NCI-H1436 treated with DMSO at 0.1 percent for 48 hours (cell line): Measurements from ENCODE around the gene GJA9.
"Not testable (repeated sequence)": the region's sequence is repeated elsewhere in the genome, so short reads cannot be mapped to it uniquely, and the experiment has no call there.

Experiments used
- DNase-seq: peaks from one replicate; lab custom pipeline; 2025; lab: John Stamatoyannopoulos, UW

GJA9 gene

GRCh38 chr1:38881487-38881886 is at the start of gene GJA9:
TSS of gene GJA9 (minus strand) at chr1:38881587. CDS start at chr1:38876098, 5,489 bp downstream.
- no peak for DNase-seq

- DNase-seq, result no peak
These were observed 48.1 kb upstream of the GJA9 start for GRCh38 chr1:38929476-38929875.

GRCh38 chr1:38929054-38929453 is 47.7 kb upstream of the GJA9 start:
- no peak for DNase-seq

- no peak for DNase-seq
These were observed 44.7 kb upstream of the GJA9 start for GRCh38 chr1:38926091-38926490.

- DNase-seq, result no peak
These were observed 44.0 kb upstream of the GJA9 start for GRCh38 chr1:38925391-38925790.

- no peak for DNase-seq
These were observed 42.2 kb upstream of the GJA9 start for GRCh38 chr1:38923607-38924006.

- DNase-seq, result no peak
These were observed 37.7 kb upstream of the GJA9 start for GRCh38 chr1:38919130-38919529.

- no peak for DNase-seq
These were observed 37.2 kb upstream of the GJA9 start for GRCh38 chr1:38918568-38918967.

GRCh38 chr1:38917772-38918171 is 36.4 kb upstream of the GJA9 start:
- no peak for DNase-seq

- DNase-seq, result no peak
These were observed 36.0 kb upstream of the GJA9 start for GRCh38 chr1:38917337-38917736.

- no peak for DNase-seq
These were observed 34.1 kb upstream of the GJA9 start for GRCh38 chr1:38915352-38915948.

GRCh38 chr1:38914908-38915307 is 33.5 kb upstream of the GJA9 start:
- not testable (repeated sequence) for DNase-seq

GRCh38 chr1:38908821-38909220 is 27.4 kb upstream of the GJA9 start:
- no peak for DNase-seq

- DNase-seq, result no peak
These were observed 24.6 kb upstream of the GJA9 start for GRCh38 chr1:38905985-38906384.

- no peak for DNase-seq
These were observed 18.2 kb upstream of the GJA9 start for GRCh38 chr1:38899560-38899959.

- no peak for DNase-seq
These were observed 17.4 kb upstream of the GJA9 start for GRCh38 chr1:38898653-38899230.

GRCh38 chr1:38896169-38896568 is 14.8 kb upstream of the GJA9 start:
- DNase-seq, result no peak

GRCh38 chr1:38892976-38893375 is 11.6 kb upstream of the GJA9 start:
- DNase-seq, result no peak

GRCh38 chr1:38891753-38892152 is 10.4 kb upstream of the GJA9 start:
- no peak for DNase-seq

GRCh38 chr1:38889589-38889988 is 8.2 kb upstream of the GJA9 start:
- no peak for DNase-seq

- DNase-seq, result no peak
These were observed 7.3 kb upstream of the GJA9 start for GRCh38 chr1:38888423-38889333.

- no peak for DNase-seq
These were observed 3.7 kb upstream of the GJA9 start for GRCh38 chr1:38885092-38885491.

- no peak for DNase-seq
These were observed 5.6 kb downstream of the GJA9 start for GRCh38 chr1:38875811-38876210.
